Cardiac muscle cell (in vitro differentiated cells and primary cell): ENCODE data around the gene KCNMA1. TPM values are rescaled to one million over a fixed set of nuclear protein-coding genes. Genes with fewer than 3 reads are reported as not detected.

Source experiments
- DNase-seq, 2 donors: peaks; one replicate each; pipeline versions ENCODE4 v3.0.0 to v3.0.0-alpha.2; 2010 to 2017; ENCODE audit warnings: low read depth in 1 of 2, low spot score in 1 of 2
- H3K27ac ChIP-seq: fragments of 200-600 bp; sonication (generic); 2 replicates; pipeline ENCODE4 v1.5.1; 2016
- H3K27me3 ChIP-seq: fragments of 200-600 bp; sonication (generic); 2 replicates; pipeline ENCODE4 v1.6.0; 2016; ENCODE audit warnings: control low read depth
- H3K36me3 ChIP-seq: fragments of 200-600 bp; sonication (generic); 2 replicates; pipeline ENCODE4 v1.5.1; 2016; ENCODE audit warnings: control low read depth
- H3K4me1 ChIP-seq: fragments of 200-600 bp; sonication (generic); 2 replicates; pipeline ENCODE4 v1.8.1; 2017; ENCODE audit warnings: low read depth, mild to moderate bottlenecking, mixed run types
- H3K4me3 ChIP-seq: fragments of 200-600 bp; sonication (generic); 2 replicates; pipeline ENCODE4 v1.5.1; 2016; ENCODE audit warnings: mild to moderate bottlenecking
- H3K9me3 ChIP-seq: fragments of 200-600 bp; sonication (generic); 2 replicates; pipeline ENCODE4 v1.5.1; 2017; ENCODE audit warnings: low read depth, mild to moderate bottlenecking, control low read depth
- polyA plus RNA-seq: library from polyadenylated mRNA; unstranded; fragments of >200 nt; fragmentation: Nextera tagmentation; extraction: Ambion mirVana; gene quantifications from 2 replicates; pipeline ENCODE4 v1.2.1, GENCODE V29; 2016
- total RNA-seq: library from RNA; depleted of rRNA; stranded (reverse); fragments of >200 nt; gene quantifications from 2 replicates; pipeline ENCODE4 v1.2.3, GENCODE V29; 2016
- TF ChIP-seq, protein P1 (sequence below): IDR thresholded peaks from 2 replicates; pipeline ENCODE4 v1.5.1; 2012; ENCODE audit warnings: low read depth, mild to moderate bottlenecking, low read length

Gene KCNMA1
- total and polyA plus RNA-seq, 2 experiments from 2014 or later, result 1.8 to 1.9 TPM

DNA sequence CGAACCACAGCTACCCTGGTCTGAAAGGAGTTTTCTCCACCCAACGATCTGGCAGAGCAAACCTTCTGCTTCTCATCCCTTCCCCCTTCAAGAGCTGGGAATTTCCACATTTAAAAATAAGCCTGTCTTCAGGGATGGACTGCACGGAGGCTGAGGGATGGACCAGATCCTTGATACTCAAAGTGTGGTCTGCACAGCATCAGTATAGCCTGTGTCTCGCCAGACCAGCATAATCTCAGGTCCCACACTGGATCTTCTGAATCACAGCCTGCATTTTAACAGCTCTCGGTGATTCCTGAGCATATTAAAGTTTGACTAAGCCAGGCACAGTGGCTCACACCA, 7.1 kb downstream of the KCNMA1 start:
- Histone ChIP-seq H3K9me3 (no peaks in the 10 kb centered on the region), H3K27me3 (peaks cover 43% of the 10 kb centered on the region), H3K4me3 (no peak overlapping the region), H3K4me1 (no peaks in the 10 kb centered on the region), H3K36me3 (no peaks in the 10 kb centered on the region), H3K27ac (no peak overlapping the region)
- TF ChIP-seq, protein P1, sequence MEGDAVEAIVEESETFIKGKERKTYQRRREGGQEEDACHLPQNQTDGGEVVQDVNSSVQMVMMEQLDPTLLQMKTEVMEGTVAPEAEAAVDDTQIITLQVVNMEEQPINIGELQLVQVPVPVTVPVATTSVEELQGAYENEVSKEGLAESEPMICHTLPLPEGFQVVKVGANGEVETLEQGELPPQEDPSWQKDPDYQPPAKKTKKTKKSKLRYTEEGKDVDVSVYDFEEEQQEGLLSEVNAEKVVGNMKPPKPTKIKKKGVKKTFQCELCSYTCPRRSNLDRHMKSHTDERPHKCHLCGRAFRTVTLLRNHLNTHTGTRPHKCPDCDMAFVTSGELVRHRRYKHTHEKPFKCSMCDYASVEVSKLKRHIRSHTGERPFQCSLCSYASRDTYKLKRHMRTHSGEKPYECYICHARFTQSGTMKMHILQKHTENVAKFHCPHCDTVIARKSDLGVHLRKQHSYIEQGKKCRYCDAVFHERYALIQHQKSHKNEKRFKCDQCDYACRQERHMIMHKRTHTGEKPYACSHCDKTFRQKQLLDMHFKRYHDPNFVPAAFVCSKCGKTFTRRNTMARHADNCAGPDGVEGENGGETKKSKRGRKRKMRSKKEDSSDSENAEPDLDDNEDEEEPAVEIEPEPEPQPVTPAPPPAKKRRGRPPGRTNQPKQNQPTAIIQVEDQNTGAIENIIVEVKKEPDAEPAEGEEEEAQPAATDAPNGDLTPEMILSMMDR, result no peak
- no peak for DNase-seq

DNA sequence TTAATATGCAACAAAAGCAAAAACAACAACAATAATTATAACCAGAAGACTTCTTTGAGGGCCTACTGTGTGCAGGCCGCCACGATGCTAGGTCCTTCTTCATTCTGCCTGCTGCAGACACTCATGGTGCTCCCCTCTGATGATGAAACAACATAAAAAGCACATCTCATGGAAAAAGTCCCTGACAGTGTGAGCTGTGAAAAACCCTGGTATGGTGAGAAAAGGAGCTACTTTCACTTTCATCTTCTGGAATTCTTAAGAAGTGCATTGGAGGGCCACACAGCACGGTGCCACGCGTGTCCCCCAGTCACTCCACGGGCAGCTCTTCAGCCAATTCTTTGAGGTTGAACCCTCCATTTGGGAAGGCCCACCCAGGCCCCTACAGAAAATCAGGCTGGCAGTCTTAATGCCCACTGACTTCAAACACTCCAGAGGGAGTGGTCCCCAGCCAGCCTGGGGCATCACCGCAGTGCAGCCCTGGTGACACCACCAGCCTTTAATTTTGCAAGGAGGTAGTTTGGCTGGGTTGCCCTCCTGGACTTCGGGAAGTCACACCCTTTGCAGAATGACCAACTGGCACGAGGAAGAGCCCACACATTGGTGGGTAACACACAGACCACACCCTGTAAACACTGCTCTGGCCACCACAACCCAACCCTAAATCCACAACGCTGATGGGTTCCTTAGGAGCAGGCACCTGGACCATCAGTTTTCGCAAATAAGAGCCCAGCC, 7.7 kb downstream of the KCNMA1 start:
- no peaks in the 10 kb centered on the region for H3K9me3 ChIP-seq
- no peak overlapping the region for H3K27ac ChIP-seq
- no peaks in the 10 kb centered on the region for H3K36me3 ChIP-seq
- H3K27me3 ChIP-seq, result peaks cover 38% of the 10 kb centered on the region
- H3K4me1 ChIP-seq, result no peaks in the 10 kb centered on the region
- no peak overlapping the region for H3K4me3 ChIP-seq
- peak in 1 of 2 donors; percentile 39 for DNase-seq
- TF ChIP-seq, protein P1, result no peak

GRCh38 chr10:77628906-77629730, 8.5 kb downstream of the KCNMA1 start:
- H3K4me3 ChIP-seq, result no peak overlapping the region
- no peaks in the 10 kb centered on the region for H3K9me3 ChIP-seq
- no peaks in the 10 kb centered on the region for H3K36me3 ChIP-seq
- DNase-seq, result no peak
- peaks cover 30% of the 10 kb centered on the region for H3K27me3 ChIP-seq
- no peaks in the 10 kb centered on the region for H3K4me1 ChIP-seq
- no peak overlapping the region for H3K27ac ChIP-seq
- TF ChIP-seq, protein P1, result no peak

DNA sequence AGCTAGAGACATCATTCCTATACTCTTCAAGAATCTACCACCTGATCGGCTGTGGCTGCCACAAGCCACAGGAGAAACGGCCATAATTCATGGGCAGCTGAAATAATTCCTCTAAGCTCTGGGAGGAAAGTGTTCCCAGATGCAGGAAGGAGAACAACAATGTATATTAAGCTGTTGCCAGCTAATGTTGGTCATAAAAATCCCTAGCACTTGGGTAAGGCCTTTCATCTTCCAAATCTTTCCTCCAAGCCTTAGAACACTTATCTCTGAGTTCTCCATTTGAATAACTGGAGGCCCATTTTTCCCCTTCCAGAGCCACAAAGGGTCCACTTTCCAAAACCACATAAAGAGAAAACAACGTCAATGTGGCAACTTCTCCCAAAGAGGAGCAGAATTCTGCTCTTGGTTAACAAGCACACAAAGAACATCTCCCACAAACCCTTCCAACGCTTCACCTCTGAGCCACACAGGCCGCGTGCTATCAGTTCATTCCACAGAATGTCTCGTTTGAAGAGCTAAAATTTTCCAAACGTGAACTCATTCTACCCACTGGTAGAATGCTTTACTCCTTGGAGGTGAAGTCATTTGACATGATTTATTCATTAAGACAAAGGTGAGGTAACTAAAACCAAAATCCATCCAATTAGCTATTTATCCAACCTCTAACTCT, 11.2 kb downstream of the KCNMA1 start:
- H3K9me3 ChIP-seq, result no peaks in the 10 kb centered on the region
- H3K4me3 ChIP-seq, result no peak overlapping the region
- TF ChIP-seq, protein P1, result no peak
- DNase-seq, result no peak
- H3K27ac ChIP-seq, result no peak overlapping the region
- H3K4me1 ChIP-seq, result no peaks in the 10 kb centered on the region
- H3K36me3 ChIP-seq, result no peaks in the 10 kb centered on the region
- peaks cover 3% of the 10 kb centered on the region for H3K27me3 ChIP-seq

DNA sequence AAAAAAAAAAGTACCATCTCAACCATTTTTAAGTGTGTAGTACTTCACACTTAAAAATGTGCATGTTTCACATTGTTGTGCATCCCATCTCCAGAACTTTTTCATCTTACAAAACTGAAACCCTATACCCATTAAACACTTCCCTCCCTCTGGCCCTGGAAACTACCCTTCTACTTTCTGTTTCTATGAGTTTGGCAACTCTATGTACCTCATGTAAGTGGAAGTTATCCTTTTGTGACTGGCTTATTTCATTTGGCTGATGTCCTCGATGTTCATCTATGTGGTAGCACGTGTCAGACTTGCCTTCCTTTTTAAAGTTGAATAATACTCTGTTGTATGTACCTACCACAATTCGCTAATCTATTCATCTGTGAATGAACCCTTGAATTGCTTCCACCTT, 12.2 kb downstream of the KCNMA1 start:
- TF ChIP-seq, protein P1, result no peak
- Histone ChIP-seq H3K4me1 (no peaks in the 10 kb centered on the region), H3K9me3 (no peaks in the 10 kb centered on the region), H3K4me3 (no peak overlapping the region), H3K36me3 (no peaks in the 10 kb centered on the region), H3K27ac (no peak overlapping the region), H3K27me3 (peaks cover 2% of the 10 kb centered on the region)
- DNase-seq, result no peak
